ENCODE results near the gene TFDP2. TPM values are rescaled to one million over a fixed set of nuclear protein-coding genes. Genes with fewer than 3 reads are reported as not detected.

The TFDP2 gene
- total RNA-seq, 1 experiment from 2014 or later, result 76.0 TPM

GRCh38 chr3:142072816-142073215, 76.5 kb downstream of the TFDP2 start:
- H3K18ac ChIP-seq (ENCODE audit: insufficient read length, low read depth, low read length), result no peak overlapping the region
- H2BK20ac ChIP-seq (ENCODE audit: low read depth, low read length, poor library complexity, severe bottlenecking), result no peak overlapping the region
- no peak overlapping the region for H3K27ac ChIP-seq (ENCODE audit: insufficient read length, low read depth, low read length)
- no peaks in the 10 kb centered on the region for H3K27me3 ChIP-seq (ENCODE audit: insufficient read depth, low read length)
- no peaks in the 10 kb centered on the region for H3K4me1 ChIP-seq (ENCODE audit: insufficient read depth, low read length)
- H3K56ac ChIP-seq (ENCODE audit: insufficient read length, low read depth, low read length), result no peak overlapping the region
- no peak overlapping the region for H2BK5ac ChIP-seq (ENCODE audit: insufficient read length, low read length)
- TF ChIP-seq, protein P1, sequence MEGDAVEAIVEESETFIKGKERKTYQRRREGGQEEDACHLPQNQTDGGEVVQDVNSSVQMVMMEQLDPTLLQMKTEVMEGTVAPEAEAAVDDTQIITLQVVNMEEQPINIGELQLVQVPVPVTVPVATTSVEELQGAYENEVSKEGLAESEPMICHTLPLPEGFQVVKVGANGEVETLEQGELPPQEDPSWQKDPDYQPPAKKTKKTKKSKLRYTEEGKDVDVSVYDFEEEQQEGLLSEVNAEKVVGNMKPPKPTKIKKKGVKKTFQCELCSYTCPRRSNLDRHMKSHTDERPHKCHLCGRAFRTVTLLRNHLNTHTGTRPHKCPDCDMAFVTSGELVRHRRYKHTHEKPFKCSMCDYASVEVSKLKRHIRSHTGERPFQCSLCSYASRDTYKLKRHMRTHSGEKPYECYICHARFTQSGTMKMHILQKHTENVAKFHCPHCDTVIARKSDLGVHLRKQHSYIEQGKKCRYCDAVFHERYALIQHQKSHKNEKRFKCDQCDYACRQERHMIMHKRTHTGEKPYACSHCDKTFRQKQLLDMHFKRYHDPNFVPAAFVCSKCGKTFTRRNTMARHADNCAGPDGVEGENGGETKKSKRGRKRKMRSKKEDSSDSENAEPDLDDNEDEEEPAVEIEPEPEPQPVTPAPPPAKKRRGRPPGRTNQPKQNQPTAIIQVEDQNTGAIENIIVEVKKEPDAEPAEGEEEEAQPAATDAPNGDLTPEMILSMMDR (conservative IDR thresholded peaks at IDR 0.05), result no peak
- H2AK5ac ChIP-seq (ENCODE audit: insufficient read length, low read length), result no peak overlapping the region
- no peaks in the 10 kb centered on the region for H3K79me2 ChIP-seq (ENCODE audit: insufficient read depth, low read length)
- no CpG with 5 or more reads among the region's 3 CpGs for WGBS (ENCODE audit: extremely low coverage, insufficient read length, low lambda C conversion rate)
- H2BK120ac ChIP-seq (ENCODE audit: low read depth, low read length, poor library complexity, severe bottlenecking), result no peak overlapping the region
- H3K9me3 Mint-ChIP-seq, result no peaks in the 10 kb centered on the region; a peak in 1 of 5 replicates
- H3K9me3 ChIP-seq (ENCODE audit: control insufficient read depth, low read depth, low read length), result no peaks in the 10 kb centered on the region
- no peak overlapping the region for H4K5ac ChIP-seq (ENCODE audit: insufficient read length, low read depth, low read length)
- H3K9ac ChIP-seq (ENCODE audit: extremely low read depth, insufficient read length, low read length), result no peak overlapping the region
- DNase-seq, result no peak
- H4K20me1 ChIP-seq (ENCODE audit: control insufficient read depth, insufficient read depth, insufficient read length), result no peaks in the 10 kb centered on the region
- peaks cover 26 to 28% of the 10 kb centered on the region in 2 experiments for H3K4me1 Mint-ChIP-seq
- H2BK15ac ChIP-seq (ENCODE audit: low read depth, low read length), result no peak overlapping the region
- H3K27ac Mint-ChIP-seq, result 0 out of 7 replicates have a peak overlapping the region, but pooled peaks of 1 of the 3 experiments have one; percentile 9
- no peaks in the 10 kb centered on the region for H3K23me2 ChIP-seq (ENCODE audit: insufficient read length, low read depth, low read length, poor library complexity, severe bottlenecking)
- H3K27me3 Mint-ChIP-seq (ENCODE audit: low read depth), result no peaks in the 10 kb centered on the region
- no peak overlapping the region for H2AFZ ChIP-seq (ENCODE audit: low read length)
- no peak overlapping the region for H4K91ac ChIP-seq (ENCODE audit: insufficient read length, low read depth, low read length)
- H3T11ph ChIP-seq (ENCODE audit: low read length), result no peak overlapping the region
- no peak overlapping the region for H3K4ac ChIP-seq (ENCODE audit: low read depth, low read length)
- no peak overlapping the region for H3K4me2 ChIP-seq (ENCODE audit: insufficient read depth, insufficient read length, low read length)
- H3K14ac ChIP-seq (ENCODE audit: insufficient read depth, low read length), result no peak overlapping the region
- no peak overlapping the region for H4K8ac ChIP-seq (replicated peaks; ENCODE audit: insufficient read length, low read depth, low read length)
- no peaks in the 10 kb centered on the region for H3K36me3 Mint-ChIP-seq (ENCODE audit: insufficient read depth in 1 of 3, low read depth in 3 of 3)
- H3K4me3 Mint-ChIP-seq, result no peak overlapping the region
- H3K23ac ChIP-seq (ENCODE audit: insufficient read length, low read depth, low read length), result no peak overlapping the region
- no peak overlapping the region for H2BK12ac ChIP-seq (ENCODE audit: insufficient read length, low read depth, low read length)
- no peaks in the 10 kb centered on the region for H3K79me1 ChIP-seq (ENCODE audit: insufficient read depth, low read depth, low read length, poor library complexity, severe bottlenecking)
